ENCODE data around the gene ANKS1A. TPM values are rescaled to one million over a fixed set of nuclear protein-coding genes. Genes with fewer than 3 reads are reported as not detected.

Gene ANKS1A
- total and polyA plus RNA-seq, 2 of the 4 experiments (the other 2 are of a cell fraction): 7.2 to 7.5 TPM

GRCh38 chr6:34961574-34961973 is 72.5 kb downstream of the ANKS1A start:
- Histone ChIP-seq H4K5ac (ENCODE audit: low read depth, low read length) (no peak overlapping the region), H3K27ac (ENCODE audit: insufficient read depth, low read length) (no peak overlapping the region), H4K20me1 (ENCODE audit: insufficient read depth, low read length) (no peaks in the 10 kb centered on the region), H3K4me3 (ENCODE audit: insufficient read depth, low read depth, low read length) (no peak overlapping the region), H3K79me1 (ENCODE audit: low read depth in 1 of 2, low read length in 2 of 2) (peaks cover 4% of the 10 kb centered on the region in 2 experiments; a peak in 1 of 4 replicates), H3K9ac (ENCODE audit: low read depth, low read length) (no peak overlapping the region), H2BK120ac (ENCODE audit: low read depth, low read length) (no peak overlapping the region), H3K4me1 (ENCODE audit: control insufficient read depth, insufficient read depth, low read length) (no peaks in the 10 kb centered on the region), H2BK5ac (ENCODE audit: low read depth, low read length, poor library complexity, severe bottlenecking) (no peak overlapping the region), H2BK20ac (ENCODE audit: low read depth, low read length) (no peak overlapping the region), H3K36me3 (ENCODE audit: control insufficient read depth, insufficient read depth, low read length) (no peaks in the 10 kb centered on the region), H2AFZ (replicated peaks; ENCODE audit: low read length, poor library complexity) (no peak overlapping the region), H3K23ac (ENCODE audit: low read depth, low read length) (no peak overlapping the region), H3K4me2 (ENCODE audit: low read depth, low read length) (no peak overlapping the region), H3K27me3 (ENCODE audit: control insufficient read depth, insufficient read depth, low read length) (no peaks in the 10 kb centered on the region), H2AK5ac (ENCODE audit: low read depth, low read length) (no peak overlapping the region), H4K91ac (ENCODE audit: insufficient read depth, low read depth, low read length) (no peak overlapping the region), H4K8ac (ENCODE audit: low read depth in 2 of 2, low read length in 2 of 2) (no peak overlapping the region), H3K14ac (replicated peaks; ENCODE audit: low read depth, low read length) (no peak overlapping the region), H3K56ac (ENCODE audit: extremely low read depth, insufficient read depth, low read length) (no peak overlapping the region), H3K9me1 (ENCODE audit: insufficient read depth, low read length) (0 out of 2 replicates have a peak, but pooled peaks cover under 1% of the 10 kb centered on the region), H3K18ac (ENCODE audit: low read depth, low read length) (no peak overlapping the region), H3K9me3 (ENCODE audit: control insufficient read depth, insufficient read depth, low read length) (no peaks in the 10 kb centered on the region), H2AK9ac (replicated peaks; ENCODE audit: low read depth, low read length, poor library complexity) (no peak overlapping the region), H2BK15ac (ENCODE audit: low read depth, low read length) (no peak overlapping the region), H3K4ac (ENCODE audit: low read depth, low read length) (no peak overlapping the region)
- no peak for ATAC-seq (ENCODE audit: low read depth)
- CTCF ChIA-PET: no interaction called here
- DNase-seq: no peak
- intact Hi-C loops (cut with micrococcal nuclease): no loop called here
- no TSS peak for BruUV-seq (replicated peaks)
- in situ Hi-C loops (cut with MboI; ENCODE audit: low sequenced_read_pairs): no loop called here
- TF ChIP-seq MAFK (IDR thresholded peaks at IDR 0.05; ENCODE audit: low read depth, low read length) (no peak), ELK1 (IDR thresholded peaks at IDR 0.05; ENCODE audit: borderline replicate concordance, low read depth, low read length) (no peak), POLR2A (IDR thresholded peaks at IDR 0.05; ENCODE audit: low read depth, low read length) (no peak), SMC3 (IDR thresholded peaks at IDR 0.05; ENCODE audit: low read depth, low read length) (no peak), RCOR1 (IDR thresholded peaks at IDR 0.05; ENCODE audit: insufficient replicate concordance, low read length) (no peak), CHD1 (IDR thresholded peaks at IDR 0.05; ENCODE audit: low read depth, low read length) (no peak), CEBPB (IDR thresholded peaks at IDR 0.05; ENCODE audit: low read depth, low read length) (no peak), USF2 (IDR thresholded peaks at IDR 0.05; ENCODE audit: low read depth, low read length) (no peak), MXI1 (IDR thresholded peaks at IDR 0.05; ENCODE audit: borderline replicate concordance, low read depth, low read length) (no peak), NFE2L2 (IDR thresholded peaks at IDR 0.05; ENCODE audit: low read depth, low read length) (no peak), RFX5 (IDR thresholded peaks at IDR 0.05; ENCODE audit: low read depth, low read length) (no peak), BHLHE40 (IDR thresholded peaks at IDR 0.05; ENCODE audit: low read depth, low read length) (no peak), RAD21 (IDR thresholded peaks at IDR 0.05; ENCODE audit: low read length) (no peak), MAZ (IDR thresholded peaks at IDR 0.05; ENCODE audit: borderline replicate concordance, low read depth, low read length) (no peak), FOS (IDR thresholded peaks at IDR 0.05; ENCODE audit: low read depth, low read length) (no peak), CTCF (conservative IDR thresholded peaks at IDR 0.05; ENCODE audit: low read depth, low read length) (no peak)
- POLR2A ChIA-PET (ENCODE audit: unreplicated experiment): no interaction called here
- no CpG with 5 or more reads among the region's 7 CpGs for WGBS, 2 experiments (ENCODE audit: extremely low coverage in 2 of 2, insufficient read length in 1 of 2)
- dilution Hi-C loops (cut with HindIII; ENCODE audit: low sequenced_read_pairs, unreplicated experiment): no loop called here

Data from IMR-90 (cell line).